ENCODE data around the gene UBR1.

GRCh38 chr15:43128980-43129335, 23.1 kb upstream of the UBR1 start:
- no peak for TF ChIP-seq CTCF (IDR thresholded peaks at IDR 0.05; ENCODE audit: low read length)
- no peak for TF ChIP-seq EZH2 (IDR thresholded peaks at IDR 0.05; ENCODE audit: borderline replicate concordance, low read length)
